Uterus (tissue), 2 donors: Measurements from ENCODE around the gene IMMP1L.

Experiments
- CTCF ChIP-seq, 4 experiments: fragments of 200-600 bp in 2 of 4; fragments of 450-650 bp in 2 of 4; sonication (generic) in 2 of 4; IDR thresholded peaks; one replicate each; pipeline ENCODE4 v1.5.1; 2016 to 2019; ENCODE audit warnings: antibody characterized with exemption in 4 of 4, mild to moderate bottlenecking in 2 of 4, moderate library complexity in 1 of 4
- POLR2A ChIP-seq, 2 donors: fragments of 450-650 bp; IDR thresholded peaks; one replicate each; pipeline ENCODE4 v1.6.1; 2016; ENCODE audit warnings: antibody characterized with exemption in 2 of 2, mild to moderate bottlenecking in 1 of 2, moderate library complexity in 1 of 2

- TF ChIP-seq CTCF (IDR thresholded peaks at IDR 0.05) = no peak
- no peak for TF ChIP-seq POLR2A (IDR thresholded peaks at IDR 0.05)
Measured at GRCh38 chr11:31535479-31535878, 26.1 kb upstream of the IMMP1L start.
